Measurements from ENCODE around the gene ADAM22.

DNA sequence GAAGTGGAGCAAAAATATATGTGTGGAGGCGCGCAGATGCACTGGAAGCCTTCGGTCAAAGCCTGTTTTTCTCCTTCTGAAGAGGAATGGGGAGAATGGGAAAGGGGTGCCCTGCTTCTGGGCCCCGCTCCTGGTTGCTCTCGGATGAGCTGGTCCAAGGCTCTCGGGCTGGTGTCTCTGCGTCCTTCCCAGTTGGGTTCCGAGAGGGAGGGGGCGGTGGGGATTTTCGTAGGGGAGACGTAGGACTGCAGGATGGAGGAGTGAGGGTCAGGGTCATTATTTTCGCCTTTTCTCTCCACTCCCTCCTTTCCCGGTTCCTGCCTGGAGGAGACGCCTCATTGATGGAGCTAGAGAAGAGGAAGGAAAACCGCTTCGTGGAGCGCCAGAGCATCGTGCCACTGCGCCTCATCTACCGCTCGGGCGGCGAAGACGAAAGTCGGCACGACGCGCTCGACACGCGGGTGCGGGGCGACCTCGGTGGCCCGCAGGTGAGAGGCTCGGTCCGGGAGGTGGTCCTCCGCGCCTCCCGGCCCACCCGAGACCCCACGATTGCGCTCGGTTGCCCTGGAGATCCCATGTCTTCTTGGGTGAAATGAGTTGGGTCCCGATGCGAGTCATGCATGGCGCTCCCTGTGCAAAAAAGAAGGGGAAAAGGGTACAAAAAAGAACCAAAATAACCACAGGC is 790 bp downstream of the ADAM22 start:
- TF ChIP-seq MAZ (IDR thresholded peaks at IDR 0.05; ENCODE audit: borderline replicate concordance, low read depth, low read length) (no peak), CTCF (IDR thresholded peaks at IDR 0.05) (no peak), POLR2A (IDR thresholded peaks at IDR 0.05; ENCODE audit: low read length) (no peak), CEBPB (IDR thresholded peaks at IDR 0.05) (no peak), MAX (IDR thresholded peaks at IDR 0.05) (peak; percentile 63), JUN (IDR thresholded peaks at IDR 0.05) (no peak), EP300 (IDR thresholded peaks at IDR 0.05) (no peak), RAD21 (conservative IDR thresholded peaks at IDR 0.05 in 1 of 2, IDR thresholded peaks at IDR 0.05 in 1 of 2) (no peak), ESRRA (IDR thresholded peaks at IDR 0.05; ENCODE audit: borderline replicate concordance, low read length) (no peak)
- TF ChIP-seq, protein P1, sequence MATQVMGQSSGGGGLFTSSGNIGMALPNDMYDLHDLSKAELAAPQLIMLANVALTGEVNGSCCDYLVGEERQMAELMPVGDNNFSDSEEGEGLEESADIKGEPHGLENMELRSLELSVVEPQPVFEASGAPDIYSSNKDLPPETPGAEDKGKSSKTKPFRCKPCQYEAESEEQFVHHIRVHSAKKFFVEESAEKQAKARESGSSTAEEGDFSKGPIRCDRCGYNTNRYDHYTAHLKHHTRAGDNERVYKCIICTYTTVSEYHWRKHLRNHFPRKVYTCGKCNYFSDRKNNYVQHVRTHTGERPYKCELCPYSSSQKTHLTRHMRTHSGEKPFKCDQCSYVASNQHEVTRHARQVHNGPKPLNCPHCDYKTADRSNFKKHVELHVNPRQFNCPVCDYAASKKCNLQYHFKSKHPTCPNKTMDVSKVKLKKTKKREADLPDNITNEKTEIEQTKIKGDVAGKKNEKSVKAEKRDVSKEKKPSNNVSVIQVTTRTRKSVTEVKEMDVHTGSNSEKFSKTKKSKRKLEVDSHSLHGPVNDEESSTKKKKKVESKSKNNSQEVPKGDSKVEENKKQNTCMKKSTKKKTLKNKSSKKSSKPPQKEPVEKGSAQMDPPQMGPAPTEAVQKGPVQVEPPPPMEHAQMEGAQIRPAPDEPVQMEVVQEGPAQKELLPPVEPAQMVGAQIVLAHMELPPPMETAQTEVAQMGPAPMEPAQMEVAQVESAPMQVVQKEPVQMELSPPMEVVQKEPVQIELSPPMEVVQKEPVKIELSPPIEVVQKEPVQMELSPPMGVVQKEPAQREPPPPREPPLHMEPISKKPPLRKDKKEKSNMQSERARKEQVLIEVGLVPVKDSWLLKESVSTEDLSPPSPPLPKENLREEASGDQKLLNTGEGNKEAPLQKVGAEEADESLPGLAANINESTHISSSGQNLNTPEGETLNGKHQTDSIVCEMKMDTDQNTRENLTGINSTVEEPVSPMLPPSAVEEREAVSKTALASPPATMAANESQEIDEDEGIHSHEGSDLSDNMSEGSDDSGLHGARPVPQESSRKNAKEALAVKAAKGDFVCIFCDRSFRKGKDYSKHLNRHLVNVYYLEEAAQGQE (IDR thresholded peaks at IDR 0.05): no peak

Data from A549 (cell line).